ENCODE data around the gene LAX1. TPM values are rescaled to one million over a fixed set of nuclear protein-coding genes. Genes with fewer than 3 reads are reported as not detected.

Gene LAX1
- total RNA-seq, 1 donor from 2014 or later = not detected

- no peak for TF ChIP-seq CTCF (IDR thresholded peaks at IDR 0.05; ENCODE audit: borderline replicate concordance)
- DNase-seq = no peak
- peaks cover 55% of the 10 kb centered on the region for H3K4me1 ChIP-seq
- no peaks in the 10 kb centered on the region for H3K9me3 ChIP-seq (replicated peaks)
- peak overlapping the region; percentile 77 for H3K4me3 ChIP-seq
- peak overlapping the region; percentile 96 for H3K27ac ChIP-seq (replicated peaks)
- intact Hi-C loops (cut with micrococcal nuclease) = no loop called here
- no peaks in the 10 kb centered on the region for H3K27me3 ChIP-seq (ENCODE audit: low read depth)
- peaks cover 4% of the 10 kb centered on the region for H3K36me3 ChIP-seq
Observed at GRCh38 chr1:203796236-203796605, 31.2 kb downstream of the LAX1 start.

DNA sequence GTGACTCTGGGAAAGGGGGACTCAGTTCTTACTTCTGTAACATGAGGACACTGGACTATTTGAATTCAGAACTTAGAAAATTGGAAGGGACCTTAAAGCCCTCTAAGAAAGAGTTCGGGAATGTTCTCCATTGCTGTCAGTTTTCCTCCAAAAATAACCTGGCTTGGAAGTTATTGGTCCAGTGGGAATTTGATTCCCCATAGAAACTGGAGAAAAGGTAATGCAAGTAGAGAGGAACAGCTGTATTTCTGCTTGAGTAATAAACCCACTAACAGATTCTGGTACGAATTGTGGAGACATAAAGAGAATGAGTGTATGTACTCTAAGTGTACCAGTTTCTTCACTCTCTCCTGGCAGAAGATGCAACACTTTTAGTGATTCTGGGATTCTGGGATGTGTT is 32.2 kb downstream of the LAX1 start:
- Histone ChIP-seq H3K9me3 (replicated peaks) (no peaks in the 10 kb centered on the region), H3K27me3 (ENCODE audit: low read depth) (no peaks in the 10 kb centered on the region), H3K27ac (replicated peaks) (peak overlapping the region; percentile 96), H3K4me1 (peaks cover 65% of the 10 kb centered on the region), H3K36me3 (peaks cover 4% of the 10 kb centered on the region), H3K4me3 (peak overlapping the region; percentile 77)
- intact Hi-C loops (cut with micrococcal nuclease) = no loop called here
- no peak for DNase-seq
- TF ChIP-seq CTCF (IDR thresholded peaks at IDR 0.05; ENCODE audit: borderline replicate concordance) = no peak

- H3K4me3 ChIP-seq = peak overlapping the region; percentile 77
- H3K4me1 ChIP-seq = peaks cover 73% of the 10 kb centered on the region
- H3K27me3 ChIP-seq (ENCODE audit: low read depth) = no peaks in the 10 kb centered on the region
- peaks cover 7% of the 10 kb centered on the region for H3K36me3 ChIP-seq
- no peak for DNase-seq
- peak overlapping the region; percentile 18 for H3K27ac ChIP-seq (replicated peaks)
- intact Hi-C loops (cut with micrococcal nuclease) = no loop called here
- no peaks in the 10 kb centered on the region for H3K9me3 ChIP-seq (replicated peaks)
- no peak for TF ChIP-seq CTCF (IDR thresholded peaks at IDR 0.05; ENCODE audit: borderline replicate concordance)
Observed at GRCh38 chr1:203797948-203798655, 33.1 kb downstream of the LAX1 start.

DNA sequence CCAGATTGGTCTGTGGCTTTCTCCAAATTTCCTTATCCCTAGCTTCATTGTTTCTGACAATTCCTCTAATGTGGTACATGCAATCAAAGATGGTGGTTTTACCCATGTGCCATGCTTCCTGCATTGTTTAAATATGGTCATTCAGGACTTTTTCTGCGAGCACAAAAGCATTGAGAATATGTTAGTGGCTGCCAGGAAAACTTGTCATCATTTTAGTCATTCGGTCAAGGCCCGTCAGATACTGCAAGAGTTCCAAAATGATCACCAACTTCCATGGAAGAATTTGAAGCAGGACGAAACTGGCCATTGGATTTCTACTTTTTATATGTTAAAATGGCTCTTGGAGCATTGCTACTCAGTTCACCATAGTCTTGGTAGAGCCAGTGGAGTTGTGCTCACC is 34.2 kb downstream of the LAX1 start:
- Histone ChIP-seq H3K4me3 (no peak overlapping the region), H3K36me3 (peaks cover 16% of the 10 kb centered on the region), H3K9me3 (replicated peaks) (no peaks in the 10 kb centered on the region), H3K27me3 (ENCODE audit: low read depth) (no peaks in the 10 kb centered on the region), H3K4me1 (peaks cover 83% of the 10 kb centered on the region), H3K27ac (replicated peaks) (peak overlapping the region; percentile 60)
- no peak for DNase-seq
- TF ChIP-seq CTCF (IDR thresholded peaks at IDR 0.05; ENCODE audit: borderline replicate concordance) = no peak
- intact Hi-C loops (cut with micrococcal nuclease) = no loop called here

DNA sequence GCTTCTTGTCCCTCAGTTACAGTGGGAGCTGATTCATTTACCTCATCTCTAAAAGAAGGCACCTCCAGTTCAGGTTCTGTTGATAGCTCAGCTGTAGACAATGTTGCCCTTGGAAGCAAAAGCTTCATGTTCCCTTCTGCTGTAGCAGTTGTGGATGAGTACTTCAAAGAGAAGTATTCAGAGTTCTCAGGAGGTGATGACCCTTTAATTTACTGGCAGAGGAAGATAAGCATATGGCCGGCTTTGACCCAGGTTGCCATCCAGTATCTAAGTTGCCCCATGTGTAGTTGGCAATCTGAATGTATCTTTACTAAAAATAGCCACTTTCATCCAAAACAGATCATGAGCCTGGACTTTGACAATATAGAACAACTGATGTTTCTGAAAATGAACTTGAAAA is 35.0 kb downstream of the LAX1 start:
- no peak for DNase-seq
- H3K36me3 ChIP-seq = peaks cover 23% of the 10 kb centered on the region
- no peaks in the 10 kb centered on the region for H3K9me3 ChIP-seq (replicated peaks)
- peaks cover 82% of the 10 kb centered on the region for H3K4me1 ChIP-seq
- intact Hi-C loops (cut with micrococcal nuclease) = no loop called here
- no peak overlapping the region for H3K4me3 ChIP-seq
- peak overlapping the region; percentile 60 for H3K27ac ChIP-seq (replicated peaks)
- no peak for TF ChIP-seq CTCF (IDR thresholded peaks at IDR 0.05; ENCODE audit: borderline replicate concordance)
- no peaks in the 10 kb centered on the region for H3K27me3 ChIP-seq (ENCODE audit: low read depth)
